ENCODE data around the gene AVEN.

DNA sequence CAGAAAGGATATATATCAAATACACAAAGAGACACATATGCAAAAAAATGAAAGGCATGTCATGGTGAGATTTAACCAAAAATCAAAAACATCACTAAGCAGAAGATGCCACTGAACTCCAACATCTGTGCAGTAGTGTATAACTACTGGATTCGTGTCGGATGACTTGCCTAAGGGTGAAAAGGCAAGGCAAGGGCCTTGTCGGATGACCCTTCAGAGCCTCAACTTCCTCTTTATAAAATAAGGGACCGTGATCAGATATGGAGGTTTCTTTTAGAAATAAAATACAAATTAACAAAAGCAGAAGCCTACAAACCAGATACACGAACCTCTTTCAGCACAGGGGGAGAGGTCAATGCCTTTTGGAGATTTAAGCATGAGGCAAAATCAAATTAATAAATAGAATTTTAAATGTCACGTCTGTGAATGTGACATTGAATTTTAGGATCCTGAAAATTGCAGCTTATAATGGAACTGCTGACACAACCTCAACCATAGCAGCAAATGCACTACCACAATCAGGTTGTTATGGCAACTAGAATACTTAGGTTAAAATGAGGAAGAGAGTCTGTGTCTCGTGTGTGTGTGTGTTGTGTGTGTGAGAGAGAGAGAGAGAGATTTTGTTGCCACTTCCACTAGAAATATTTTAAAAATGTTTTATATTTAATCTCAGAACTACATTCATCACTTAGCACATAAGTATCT is 79.0 kb downstream of the AVEN start:
- TF ChIP-seq NFXL1 (CRISPR knock-in tag; IDR thresholded peaks at IDR 0.05) (no peak), POLR2A (conservative IDR thresholded peaks at IDR 0.05) (no peak), TAF1 (IDR thresholded peaks at IDR 0.05; ENCODE audit: control insufficient read depth, extremely low read depth, insufficient read depth, low read length, severe bottlenecking) (no peak), SREBF2 (CRISPR knock-in tag; IDR thresholded peaks at IDR 0.05) (no peak)
- TF ChIP-seq, protein P1, sequence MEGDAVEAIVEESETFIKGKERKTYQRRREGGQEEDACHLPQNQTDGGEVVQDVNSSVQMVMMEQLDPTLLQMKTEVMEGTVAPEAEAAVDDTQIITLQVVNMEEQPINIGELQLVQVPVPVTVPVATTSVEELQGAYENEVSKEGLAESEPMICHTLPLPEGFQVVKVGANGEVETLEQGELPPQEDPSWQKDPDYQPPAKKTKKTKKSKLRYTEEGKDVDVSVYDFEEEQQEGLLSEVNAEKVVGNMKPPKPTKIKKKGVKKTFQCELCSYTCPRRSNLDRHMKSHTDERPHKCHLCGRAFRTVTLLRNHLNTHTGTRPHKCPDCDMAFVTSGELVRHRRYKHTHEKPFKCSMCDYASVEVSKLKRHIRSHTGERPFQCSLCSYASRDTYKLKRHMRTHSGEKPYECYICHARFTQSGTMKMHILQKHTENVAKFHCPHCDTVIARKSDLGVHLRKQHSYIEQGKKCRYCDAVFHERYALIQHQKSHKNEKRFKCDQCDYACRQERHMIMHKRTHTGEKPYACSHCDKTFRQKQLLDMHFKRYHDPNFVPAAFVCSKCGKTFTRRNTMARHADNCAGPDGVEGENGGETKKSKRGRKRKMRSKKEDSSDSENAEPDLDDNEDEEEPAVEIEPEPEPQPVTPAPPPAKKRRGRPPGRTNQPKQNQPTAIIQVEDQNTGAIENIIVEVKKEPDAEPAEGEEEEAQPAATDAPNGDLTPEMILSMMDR (IDR thresholded peaks at IDR 0.05 in 2 of 3, conservative IDR thresholded peaks at IDR 0.05 in 1 of 3; ENCODE audit: insufficient read depth in 2 of 3, low read depth in 1 of 3, low read length in 3 of 3) = no peak
- TF ChIP-seq, protein P2, sequence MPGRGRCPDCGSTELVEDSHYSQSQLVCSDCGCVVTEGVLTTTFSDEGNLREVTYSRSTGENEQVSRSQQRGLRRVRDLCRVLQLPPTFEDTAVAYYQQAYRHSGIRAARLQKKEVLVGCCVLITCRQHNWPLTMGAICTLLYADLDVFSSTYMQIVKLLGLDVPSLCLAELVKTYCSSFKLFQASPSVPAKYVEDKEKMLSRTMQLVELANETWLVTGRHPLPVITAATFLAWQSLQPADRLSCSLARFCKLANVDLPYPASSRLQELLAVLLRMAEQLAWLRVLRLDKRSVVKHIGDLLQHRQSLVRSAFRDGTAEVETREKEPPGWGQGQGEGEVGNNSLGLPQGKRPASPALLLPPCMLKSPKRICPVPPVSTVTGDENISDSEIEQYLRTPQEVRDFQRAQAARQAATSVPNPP (IDR thresholded peaks at IDR 0.05; ENCODE audit: borderline replicate concordance, insufficient read depth, insufficient read length) = no peak
